DMS53 treated with DMSO at 0.1 percent for 48 hours (cell line): ENCODE results near the gene GALNT10.

Experiments
- DNase-seq: peaks from one replicate; lab custom pipeline; 2025; ENCODE audit not compliant: unreplicated experiment; lab: John Stamatoyannopoulos, UW

The GALNT10 gene

GRCh38 chr5:154287136-154287535 lies 96.6 kb downstream of the GALNT10 start:
- peak; percentile 7 for DNase-seq

GRCh38 chr5:154288145-154288544 lies 97.6 kb downstream of the GALNT10 start:
- no peak for DNase-seq

- no peak for DNase-seq
Measured at GRCh38 chr5:154291917-154292316, 101.4 kb downstream of the GALNT10 start.

GRCh38 chr5:154293219-154293618 lies 102.7 kb downstream of the GALNT10 start:
- no peak for DNase-seq

- no peak for DNase-seq
Measured at GRCh38 chr5:154295551-154295950, 105.0 kb downstream of the GALNT10 start.

- DNase-seq = peak; percentile 31
Measured at GRCh38 chr5:154296525-154297159, 106.1 kb downstream of the GALNT10 start.

- no peak for DNase-seq
Measured at GRCh38 chr5:154298065-154298464, 107.5 kb downstream of the GALNT10 start.

- no peak for DNase-seq
Measured at GRCh38 chr5:154300207-154300883, 109.8 kb downstream of the GALNT10 start.

- DNase-seq = no peak
Measured at GRCh38 chr5:154301726-154302125, 111.2 kb downstream of the GALNT10 start.

- no peak for DNase-seq
Measured at GRCh38 chr5:154302161-154302560, 111.6 kb downstream of the GALNT10 start.

GRCh38 chr5:154303133-154303532 lies 112.6 kb downstream of the GALNT10 start:
- DNase-seq = no peak

GRCh38 chr5:154308443-154309370 lies 118.2 kb downstream of the GALNT10 start:
- DNase-seq = no peak

GRCh38 chr5:154309371-154309745 lies 118.8 kb downstream of the GALNT10 start:
- no peak for DNase-seq

GRCh38 chr5:154309805-154310204 lies 119.3 kb downstream of the GALNT10 start:
- no peak for DNase-seq

- DNase-seq = no peak
Measured at GRCh38 chr5:154311362-154311761, 120.8 kb downstream of the GALNT10 start.

GRCh38 chr5:154312000-154312399 lies 121.5 kb downstream of the GALNT10 start:
- DNase-seq = no peak

GRCh38 chr5:154312576-154312975 lies 122.0 kb downstream of the GALNT10 start:
- DNase-seq = no peak

- DNase-seq = no peak
Measured at GRCh38 chr5:154313360-154314017, 123.0 kb downstream of the GALNT10 start.

GRCh38 chr5:154315196-154315595 lies 124.7 kb downstream of the GALNT10 start:
- no peak for DNase-seq

GRCh38 chr5:154315756-154316155 lies 125.2 kb downstream of the GALNT10 start:
- DNase-seq = no peak

GRCh38 chr5:154316223-154316935 lies 125.8 kb downstream of the GALNT10 start:
- no peak for DNase-seq
